Heart right ventricle (tissue), 16 donors: Measurements from ENCODE around the gene CHD9NB. TPM values are rescaled to one million over a fixed set of nuclear protein-coding genes. Genes with fewer than 3 reads are reported as not detected.

ENCODE experiments used
- ATAC-seq, 8 donors: fragments of 200-7000 bp; cut with Tn5 transposase; one replicate each; pipeline ENCODE4 v1.9.1; 2020; ENCODE audit warnings: mild to moderate bottlenecking in 8 of 8, moderate library complexity in 8 of 8, moderate number of reproducible peaks in 1 of 8
- DNase-seq, 2 donors: peaks; one replicate each; pipeline ENCODE4 v3.0.0-alpha.2; 2020
- H3K27ac ChIP-seq, 10 donors: fragments of 200-600 bp; sonication (generic) in 2 of 10; one replicate each; pipeline versions ENCODE4 v1.5.0 to v1.8.0; 2020 to 2022; ENCODE audit warnings: mild to moderate bottlenecking in 3 of 10
- H3K27me3 ChIP-seq, 7 donors: fragments of 200-600 bp; one replicate each; pipeline ENCODE4 v1.8.0; 2021 to 2022; ENCODE audit warnings: mild to moderate bottlenecking in 2 of 7
- H3K36me3 ChIP-seq, 9 donors: fragments of 200-600 bp; sonication (generic) in 1 of 9; one replicate each; pipeline versions ENCODE4 v1.5.0 to v1.8.0; 2020 to 2022; ENCODE audit warnings: mild to moderate bottlenecking in 2 of 9
- H3K4me1 ChIP-seq, 9 donors: fragments of 200-600 bp; sonication (generic) in 1 of 9; one replicate each; pipeline versions ENCODE4 v1.5.0 to v1.8.0; 2020 to 2022; ENCODE audit warnings: mild to moderate bottlenecking in 4 of 9
- H3K4me3 ChIP-seq, 10 donors: fragments of 200-600 bp; sonication (generic) in 2 of 10; one replicate each; pipeline versions ENCODE4 v1.5.0 to v1.8.0; 2020 to 2022; ENCODE audit warnings: mild to moderate bottlenecking in 7 of 10, moderate library complexity in 2 of 10
- H3K9me3 ChIP-seq, 11 donors: fragments of 200-600 bp in 10 of 11; sonication (generic) in 2 of 11; one replicate each; pipeline versions ENCODE4 v1.5.0 to v1.8.0; 2013 to 2022; ENCODE audit warnings: mild to moderate bottlenecking in 2 of 11, control low read depth in 1 of 11, moderate library complexity in 1 of 11
- WGBS, 2 donors: extraction: QIAGEN DNeasy Blood & Tissue Kit; methylation state at CpG; one replicate each; pipeline ENCODE4 v1.1.7; 2013; ENCODE audit warnings: inconsistent platforms in 1 of 2; 5-methylcytosine and 5-hydroxymethylcytosine counted together
- intact Hi-C, 10 donors: fragments of 100-400 bp; cut with DNase I; formaldehyde crosslinking; loops; one replicate each; pipeline versions ENCODE4 v1.11.1 to v1.14.2; 2022
- long read RNA-seq, 3 donors: library from polyadenylated mRNA; unstranded; transcript quantifications; one replicate each; pipeline ENCODE4 v2.0.0, GENCODE V29; 2020 to 2021
- polyA plus RNA-seq, 2 donors: library from polyadenylated mRNA; stranded (reverse); fragments of 200-250 nt; gene quantifications; one replicate each; pipeline ENCODE4 v1.2.3, GENCODE V29; 2013
- total RNA-seq, 10 donors: library from RNA; stranded (reverse); fragmentation: NEBNext Ultra II Directional in 3 of 10; extraction: Animal tissue kit (Norgen Biotek cat#: 25700) in 3 of 10; gene quantifications; one replicate each; pipeline versions ENCODE4 v1.2.1 to v1.2.4, GENCODE V29; 2021 to 2023
- TF ChIP-seq, protein P1 (sequence below), 9 donors: fragments of 200-600 bp; sonication (generic) in 2 of 9; IDR thresholded peaks; one replicate each; pipeline versions ENCODE4 v1.5.0 to v1.8.0; 2021 to 2022; ENCODE audit warnings: antibody characterized with exemption in 9 of 9, mild to moderate bottlenecking in 5 of 9, moderate library complexity in 1 of 9
- donor health status: Arrhythmogenic right ventricular cardiomyopathy.
- donor health status: ischemic (EF 13 %, LVEDD 7.1; RV severe dilation, severe dysfunction).
- donor health status: healthy with polysubstance abuse.
- donor health status: DM: no; HTN: yes; CAD: no.
- donor health status: DM: no; HTN: no; CAD: no.
- donor health status: ischemic (EF 25% LVEDD 6.9; RV normal size, moderate dysfunction).
- donor health status: ischemic (EF 25% LVEDD 5.7; RV mildly dilated, moderate dysfunction).
- donor health status: healthy.
- donor health status: DM: yes; HTN: yes; CAD: no.
- donor health status: Ischemic cardiomyopathy.
- donor health status: ischemic (EF 35%, LVEDD 5.7; RV mildly dilated, moderate dysfunction).
- donor health status: nonischemic (EF 11% LVEDD 7.7; RV severe dilation, severe dysfunction).
- donor health status: DM: yes; HTN: yes; CAD: no.
- donor health status: PGD.
- donor health status: ischemic (EF 29% LVEDD 5.4; RV normal size, mild dysfunction).
- donor health status: nonischemic (EF 23%, LVEDD 6.1; RV moderate dilation, normal function).

Gene CHD9NB
- 1 to 10 TPM in 1 of 10 donors, under 1 TPM in 7, not detected in 2; 0.29 to 1.2 (median 0.51) TPM for total RNA-seq
- polyA plus RNA-seq = 1 to 10 TPM in 1 of 2 donors, under 1 TPM in 1; 0.17 to 1.5 TPM
- long read RNA-seq, donor 1, partial matches to known transcripts = 0 of 1 reads
- long read RNA-seq, donor 1, other reads (novel, unspliced or antisense) = 1 of 1 reads
- long read RNA-seq, donor 2 = 0 reads
- long read RNA-seq, donor 3 = 0 reads

DNA sequence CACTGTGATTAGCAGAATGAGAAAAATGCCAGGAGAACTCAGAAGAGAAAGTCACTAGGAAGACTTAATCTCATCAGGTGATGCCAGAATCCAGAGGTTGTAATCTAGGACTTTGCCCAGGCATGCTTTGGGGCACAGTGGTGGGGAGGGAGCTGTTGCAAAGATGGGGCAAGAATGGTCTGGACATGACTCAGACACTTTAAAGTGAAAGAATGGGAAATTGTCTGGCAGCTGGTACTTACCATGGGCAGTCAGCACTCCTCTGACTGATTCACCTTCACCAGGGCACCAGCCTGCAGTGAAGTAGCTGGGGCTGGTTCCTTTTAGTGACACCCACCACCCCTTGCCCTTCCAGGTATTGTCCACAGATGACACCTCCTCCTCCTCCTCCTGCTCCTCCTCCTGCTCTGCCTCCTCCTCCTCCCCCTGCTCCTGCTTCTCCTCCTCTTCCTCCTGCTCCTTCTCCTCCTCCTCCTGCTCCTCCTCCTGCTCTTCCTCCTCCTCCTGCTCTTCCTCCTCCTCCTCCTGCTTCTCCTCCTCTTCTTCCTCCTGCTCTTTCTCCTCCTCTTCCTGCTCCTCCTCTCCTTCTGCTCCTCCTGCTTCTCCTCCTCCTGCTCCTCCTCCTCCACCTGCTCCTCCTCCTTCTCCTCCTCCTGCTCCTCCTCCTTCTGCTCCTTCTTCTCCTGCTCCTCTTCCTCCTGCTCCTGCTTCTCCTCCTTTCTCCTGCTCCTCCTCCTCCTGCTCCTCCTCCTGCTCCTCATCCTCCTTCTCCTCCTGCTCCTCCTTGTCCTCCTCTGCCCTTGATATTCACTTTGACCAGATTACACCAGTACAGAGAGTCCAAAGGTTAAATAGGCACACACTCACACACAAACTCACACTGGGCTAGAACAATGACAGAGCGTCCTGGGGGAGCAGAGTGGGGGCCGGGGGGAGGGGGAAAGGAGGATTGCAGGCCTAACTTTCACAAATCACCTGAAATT is at the start of gene CHD9NB:
TSS of gene CHD9NB (minus strand) at position 379 of the 983 bp plus-strand sequence. CDS start 8,739 bp downstream, outside the sequence.
- WGBS, 2 donors = 58 to 64% methylated on average over 2 of the region's 2 CpGs

DNA sequence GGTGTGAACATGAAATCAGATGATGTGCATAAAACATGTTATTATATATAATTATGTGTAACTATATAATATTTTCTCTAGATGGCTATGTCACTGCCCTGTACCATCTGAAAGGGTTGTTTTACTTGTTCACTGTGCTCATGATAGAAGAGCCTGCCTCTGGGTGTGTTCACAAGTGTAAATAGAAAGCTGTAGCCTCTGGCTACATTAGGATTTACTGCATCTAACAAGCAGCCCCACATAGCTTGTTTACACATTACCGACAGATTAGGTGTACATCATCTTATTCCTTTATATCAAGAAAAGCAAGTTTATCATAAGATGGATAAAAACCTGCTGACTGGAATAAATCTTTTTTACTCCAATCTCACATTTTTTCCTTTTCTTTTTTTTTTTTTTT is 48.2 kb upstream of the CHD9NB start:
- DNase-seq = no peak
- H3K9me3 ChIP-seq = no peaks in the 10 kb centered on the region
- TF ChIP-seq, protein P1, sequence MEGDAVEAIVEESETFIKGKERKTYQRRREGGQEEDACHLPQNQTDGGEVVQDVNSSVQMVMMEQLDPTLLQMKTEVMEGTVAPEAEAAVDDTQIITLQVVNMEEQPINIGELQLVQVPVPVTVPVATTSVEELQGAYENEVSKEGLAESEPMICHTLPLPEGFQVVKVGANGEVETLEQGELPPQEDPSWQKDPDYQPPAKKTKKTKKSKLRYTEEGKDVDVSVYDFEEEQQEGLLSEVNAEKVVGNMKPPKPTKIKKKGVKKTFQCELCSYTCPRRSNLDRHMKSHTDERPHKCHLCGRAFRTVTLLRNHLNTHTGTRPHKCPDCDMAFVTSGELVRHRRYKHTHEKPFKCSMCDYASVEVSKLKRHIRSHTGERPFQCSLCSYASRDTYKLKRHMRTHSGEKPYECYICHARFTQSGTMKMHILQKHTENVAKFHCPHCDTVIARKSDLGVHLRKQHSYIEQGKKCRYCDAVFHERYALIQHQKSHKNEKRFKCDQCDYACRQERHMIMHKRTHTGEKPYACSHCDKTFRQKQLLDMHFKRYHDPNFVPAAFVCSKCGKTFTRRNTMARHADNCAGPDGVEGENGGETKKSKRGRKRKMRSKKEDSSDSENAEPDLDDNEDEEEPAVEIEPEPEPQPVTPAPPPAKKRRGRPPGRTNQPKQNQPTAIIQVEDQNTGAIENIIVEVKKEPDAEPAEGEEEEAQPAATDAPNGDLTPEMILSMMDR (IDR thresholded peaks at IDR 0.05) = no peak
- H3K4me1 ChIP-seq = peaks cover 16 to 77% (median 43%) of the 10 kb centered on the region in 9 donors
- intact Hi-C loops = no loop called here
- H3K27me3 ChIP-seq = no peaks in the 10 kb centered on the region
- WGBS, 2 donors = 90 to 100% methylated on average over 1 of the region's 1 CpG
- no peak overlapping the region for H3K4me3 ChIP-seq
- no peaks in the 10 kb centered on the region for H3K36me3 ChIP-seq
- ATAC-seq = no peak
- H3K27ac ChIP-seq = peak overlapping the region; percentile 86 to 99 (median 95)

More for the DNA sequence above, at the start of gene CHD9NB:
- Histone ChIP-seq H3K27ac (peak within 1 kb of the TSS in 1 of 10 donors; percentile 96), H3K4me1 (peaks cover 0 to 44% (median 27%) of the 10 kb centered on the region in 9 donors), H3K9me3 (no peaks in the 10 kb centered on the region), H3K36me3 (no peaks in the 10 kb centered on the region), H3K27me3 (no peaks in the 10 kb centered on the region), H3K4me3 (no peak within 1 kb of the TSS)
- peak in 1 of 8 donors; percentile 7 for ATAC-seq
- intact Hi-C loops = loop anchor here in 5 of 10 donors (5.0 to 10.0 kb wide), 5 partner anchors 72 to 232 kb away; no protein-coding TSS in a partner anchor
- DNase-seq = no peak
- TF ChIP-seq, protein P1 (IDR thresholded peaks at IDR 0.05) = no peak

DNA sequence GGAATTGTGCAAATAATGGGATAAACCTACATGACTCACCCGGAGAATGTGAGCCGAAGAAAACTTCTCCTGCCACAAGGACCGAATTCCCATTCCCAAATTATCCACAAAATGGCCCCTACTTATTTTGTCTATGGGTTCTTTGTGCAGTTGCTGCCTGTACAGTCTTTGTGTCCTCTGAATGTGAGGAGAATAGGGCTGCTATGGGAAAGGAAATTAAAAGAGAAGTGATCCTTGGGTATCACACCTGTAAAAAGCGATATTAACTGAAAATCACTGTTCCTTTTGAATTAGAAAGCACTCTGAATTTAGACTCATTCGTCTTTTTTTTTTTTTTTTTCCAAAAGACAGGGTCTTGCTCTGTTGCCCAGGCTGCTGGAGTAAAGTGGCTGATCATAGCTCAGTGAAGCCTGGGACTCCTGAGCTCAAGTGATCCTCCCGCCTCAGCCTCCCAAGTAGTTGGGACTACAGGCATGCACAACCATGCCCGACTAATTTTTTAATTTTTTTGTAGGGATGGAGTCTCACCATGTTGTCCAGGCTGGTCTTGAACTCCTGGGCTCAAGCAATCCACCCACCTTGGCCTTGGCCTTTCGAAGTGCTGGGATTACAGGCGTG is 47.5 kb upstream of the CHD9NB start:
- peaks cover 16 to 78% (median 43%) of the 10 kb centered on the region in 9 donors for H3K4me1 ChIP-seq
- H3K27ac ChIP-seq = peak overlapping the region; percentile 86 to 99 (median 95)
- intact Hi-C loops = no loop called here
- ATAC-seq (no peak), DNase-seq (no peak)
- no peaks in the 10 kb centered on the region for H3K36me3 ChIP-seq
- no peaks in the 10 kb centered on the region for H3K9me3 ChIP-seq
- H3K4me3 ChIP-seq = peak overlapping the region in 9 of 10 donors; percentile 14 to 58 (median 46)
- WGBS, 2 donors = 52 to 55% methylated on average over 9 of the region's 9 CpGs
- TF ChIP-seq, protein P1 (IDR thresholded peaks at IDR 0.05) = no peak
- H3K27me3 ChIP-seq = no peaks in the 10 kb centered on the region
